H1 (cell line): ENCODE results near the gene SENP1. TPM values are rescaled to one million over a fixed set of nuclear protein-coding genes. Genes with fewer than 3 reads are reported as not detected.

Source experiments
- CTCF ChIA-PET: fragments of 300-600 bp; sonication (Branson Sonifier 250); formaldehyde crosslinking; loops from one replicate; lab custom pipeline; 2021; ENCODE audit not compliant: partially characterized antibody; lab: Charles Lee
- POLR2A ChIA-PET: fragments of 300-600 bp; sonication (Branson Sonifier 250); formaldehyde crosslinking; loops from one replicate; lab custom pipeline; 2021; ENCODE audit warnings: inconsistent platforms; ENCODE audit not compliant: partially characterized antibody; lab: Charles Lee
- DNase-seq, 2 experiments: peaks; one replicate each; pipeline versions ENCODE4 v3.0.0 to v3.0.0-alpha.2; 2010 to 2022; ENCODE audit warnings: low spot score in 2 of 2, low read depth in 1 of 2, mixed read lengths in 1 of 2
- FAIRE-seq: peaks from 2 replicates; lab custom pipeline; 2011; peaks lifted over from hg19 to GRCh38; lab: Jason Lieb, UNC
- H2AFZ ChIP-seq: 2 replicates; pipeline ENCODE4 v1.8.1; 2012; ENCODE audit warnings: low read length, inconsistent platforms
- H2AK5ac ChIP-seq: 2 replicates; pipeline ENCODE4 v1.6.1; 2013; ENCODE audit warnings: low read depth, low read length
- H2BK120ac ChIP-seq: replicated peaks from 2 replicates; pipeline ENCODE3; 2013; ENCODE audit warnings: low read depth, low read length, inconsistent platforms
- H2BK12ac ChIP-seq: 2 replicates; pipeline ENCODE4 v1.6.1; 2013; ENCODE audit warnings: low read depth, low read length
- H2BK15ac ChIP-seq: 2 replicates; pipeline ENCODE4 v1.6.1; 2013; ENCODE audit warnings: low read length
- H2BK20ac ChIP-seq: 2 replicates; pipeline ENCODE4 v1.6.1; 2013; ENCODE audit warnings: low read length
- H2BK5ac ChIP-seq: 2 replicates; pipeline ENCODE4 v1.6.1; 2013; ENCODE audit warnings: low read depth, low read length
- H3K14ac ChIP-seq: 2 replicates; pipeline ENCODE4 v1.6.1; 2013; ENCODE audit warnings: inconsistent platforms; ENCODE audit not compliant: insufficient read length
- H3K18ac ChIP-seq: 2 replicates; pipeline ENCODE4 v1.6.1; 2013; ENCODE audit warnings: low read length; ENCODE audit errors: extremely low read depth
- H3K23ac ChIP-seq: 2 replicates; pipeline ENCODE4 v1.6.1; 2013; ENCODE audit warnings: inconsistent platforms; ENCODE audit not compliant: insufficient read length
- H3K23me2 ChIP-seq: 2 replicates; pipeline ENCODE4 v1.6.1; 2013; ENCODE audit warnings: low read depth, low read length
- H3K27ac ChIP-seq: 2 replicates; pipeline ENCODE4 v1.6.1; 2011; ENCODE audit warnings: low read depth, low read length, inconsistent platforms
- H3K27me3 ChIP-seq, 4 experiments: replicated peaks in 1 of 4; 1 replicate in 1 of 4; 2 replicates in 3 of 4; pipeline versions ENCODE4 v1.6.1 to v1.8.1; 2011 to 2013; ENCODE audit warnings: low read length in 3 of 4, mild to moderate bottlenecking in 3 of 4, inconsistent platforms in 2 of 4, mixed read lengths in 2 of 4, moderate library complexity in 1 of 4; ENCODE audit not compliant: control insufficient read depth in 3 of 4, insufficient read depth in 3 of 4; ENCODE audit errors: extremely low read depth in 1 of 4
- H3K36me3 ChIP-seq, 4 experiments: 2 replicates each; pipeline versions ENCODE4 v1.6.1 to v1.8.1; 2011 to 2013; ENCODE audit warnings: mild to moderate bottlenecking in 4 of 4, low read length in 3 of 4, moderate library complexity in 2 of 4, control low read depth in 1 of 4, inconsistent platforms in 1 of 4; ENCODE audit not compliant: insufficient read depth in 4 of 4, control insufficient read depth in 2 of 4
- H3K4ac ChIP-seq: replicated peaks from 2 replicates; pipeline ENCODE3; 2013; ENCODE audit warnings: low read length, low read depth, mixed read lengths, inconsistent platforms; ENCODE audit not compliant: insufficient read length
- H3K4me1 ChIP-seq, 4 experiments: replicated peaks in 1 of 4; 1 replicate in 1 of 4; 2 replicates in 3 of 4; pipeline versions ENCODE4 v1.6.1 to v1.8.1; 2011 to 2013; ENCODE audit warnings: low read length in 3 of 4, inconsistent platforms in 2 of 4, mixed read lengths in 1 of 4; ENCODE audit not compliant: insufficient read depth in 4 of 4, control insufficient read depth in 3 of 4
- H3K4me2 ChIP-seq, 2 experiments: 2 replicates each; pipeline versions ENCODE4 v1.6.1 to v1.8.1; 2011 to 2013; ENCODE audit warnings: low read depth in 2 of 2, low read length in 2 of 2, control low read depth in 1 of 2, inconsistent platforms in 1 of 2, mild to moderate bottlenecking in 1 of 2; ENCODE audit not compliant: insufficient read depth in 1 of 2
- H3K4me3 ChIP-seq, 4 experiments: fragments of 200-600, 300-600 bp in 1 of 4; sonication (generic), shearing (Covaris generic), sonication (Bioruptor Twin) in 1 of 4; 2 replicates each; pipeline versions ENCODE4 v1.5.1 to v1.8.1; 2011 to 2016; ENCODE audit warnings: low read length in 4 of 4, low read depth in 3 of 4, control low read depth in 2 of 4, inconsistent platforms in 2 of 4, mild to moderate bottlenecking in 2 of 4, mixed read lengths in 1 of 4, moderate library complexity in 1 of 4; ENCODE audit not compliant: insufficient read depth in 2 of 4; ENCODE audit errors: extremely low read depth in 1 of 4
- H3K56ac ChIP-seq: replicated peaks from 2 replicates; pipeline ENCODE3; 2013; ENCODE audit warnings: low read depth, mild to moderate bottlenecking, mixed read lengths, low read length, inconsistent platforms; ENCODE audit not compliant: insufficient read length
- H3K79me1 ChIP-seq: 2 replicates; pipeline ENCODE4 v1.6.1; 2013; ENCODE audit warnings: low read depth, low read length, control low read depth
- H3K79me2 ChIP-seq, 2 experiments: 2 replicates each; pipeline versions ENCODE4 v1.6.1 to v1.8.1; 2012 to 2013; ENCODE audit warnings: low read length in 2 of 2, mild to moderate bottlenecking in 2 of 2, inconsistent platforms in 1 of 2; ENCODE audit not compliant: insufficient read depth in 2 of 2, control insufficient read depth in 1 of 2
- H3K9ac ChIP-seq, 4 experiments: replicated peaks in 1 of 4; 1 replicate in 1 of 4; 2 replicates in 3 of 4; pipeline versions ENCODE4 v1.6.1 to v1.8.1; 2011 to 2013; ENCODE audit warnings: low read depth in 3 of 4, low read length in 3 of 4, control low read depth in 2 of 4, mild to moderate bottlenecking in 2 of 4, moderate library complexity in 2 of 4, inconsistent platforms in 1 of 4; ENCODE audit errors: extremely low read depth in 1 of 4
- H3K9me3 ChIP-seq, 2 experiments: 2 replicates each; pipeline versions ENCODE4 v1.6.1 to v1.8.1; 2012 to 2013; ENCODE audit warnings: mild to moderate bottlenecking in 2 of 2, moderate library complexity in 2 of 2, control low read depth in 1 of 2, inconsistent platforms in 1 of 2, low read depth in 1 of 2, low read length in 1 of 2, mixed read lengths in 1 of 2; ENCODE audit not compliant: insufficient read depth in 2 of 2
- H4K20me1 ChIP-seq, 2 experiments: replicated peaks in 1 of 2; 2 replicates each; pipeline versions ENCODE3 to v1.8.1; 2011 to 2013; ENCODE audit warnings: inconsistent platforms in 2 of 2, low read length in 2 of 2, mild to moderate bottlenecking in 1 of 2; ENCODE audit not compliant: insufficient read depth in 2 of 2, control insufficient read depth in 1 of 2
- H4K5ac ChIP-seq: 2 replicates; pipeline ENCODE4 v1.6.1; 2013; ENCODE audit warnings: low read length, low read depth, mixed read lengths, inconsistent platforms; ENCODE audit not compliant: insufficient read length
- H4K8ac ChIP-seq: 2 replicates; pipeline ENCODE4 v1.8.0; 2013; ENCODE audit warnings: mild to moderate bottlenecking, moderate library complexity, low read length, inconsistent platforms; ENCODE audit not compliant: insufficient read depth; ENCODE audit errors: extremely low read depth
- H4K91ac ChIP-seq: replicated peaks from 2 replicates; pipeline ENCODE3; 2013; ENCODE audit warnings: low read length, mixed read lengths, inconsistent platforms; ENCODE audit not compliant: insufficient read length
- CHD1 ChIP-seq: IDR thresholded peaks from 2 replicates; pipeline ENCODE4 v1.6.1; 2012; ENCODE audit warnings: low read depth, low read length, improper control_type of control experiment
- FOSL1 ChIP-seq: IDR thresholded peaks from 2 replicates; pipeline ENCODE4 v1.6.1; 2011; ENCODE audit warnings: mild to moderate bottlenecking, low read depth, low read length, moderate library complexity; ENCODE audit not compliant: insufficient read depth
- POLR2AphosphoS5 ChIP-seq: IDR thresholded peaks from 2 replicates; pipeline ENCODE4 v1.6.1; 2011; ENCODE audit warnings: low read depth, low read length
- RBBP5 ChIP-seq: IDR thresholded peaks from 2 replicates; pipeline ENCODE4 v1.7.1; 2012; ENCODE audit warnings: low read depth, mild to moderate bottlenecking, inconsistent platforms, low read length, moderate library complexity, borderline replicate concordance
- WGBS, 2 experiments: shearing (Covaris generic) in 1 of 2; methylation state at CpG; one replicate each; pipeline versions ENCODE4 v1.1.6 to v1.1.7; 2013 to 2015; ENCODE audit warnings: low lambda C conversion rate in 2 of 2, mixed read lengths in 2 of 2, inconsistent platforms in 1 of 2, low coverage in 1 of 2, missing lambda C conversion rate in 1 of 2; ENCODE audit not compliant: insufficient replicate concordance in 2 of 2, insufficient coverage in 1 of 2, insufficient read length in 1 of 2; ENCODE audit errors: extremely low coverage in 1 of 2, missing lambda C conversion rate in 1 of 2; 5-methylcytosine and 5-hydroxymethylcytosine counted together
- polyA plus RNA-seq, 7 experiments: library from polyadenylated mRNA; depleted of rRNA in 3 of 7; stranded (reverse) in 5 of 7; unstranded in 2 of 7; fragments of >200 nt in 5 of 7; fragments of 200-250 nt in 2 of 7; gene quantifications; 1 replicate in 5 of 7; 2 replicates in 1 of 7; 4 replicates in 1 of 7; pipeline versions ENCODE4 v1.2.1 to v1.2.3, GENCODE V29; 2011 to 2013; ENCODE audit warnings: missing spikeins in 2 of 7, mixed read lengths in 2 of 7
- total RNA-seq: library from RNA; stranded (reverse); fragmentation: NEBNext Ultra II Directional; extraction: Animal tissue kit (Norgen Biotek cat#: 25700); gene quantifications from 2 replicates; pipeline ENCODE4 v1.2.1, GENCODE V29; 2021
- TF ChIP-seq, protein P1 (sequence below): IDR thresholded peaks from 2 replicates; pipeline ENCODE4 v1.6.1; 2012; ENCODE audit warnings: inconsistent platforms

Gene SENP1
- total and polyA plus RNA-seq, 2 of the 8 experiments (the other 6 are each of a cell fraction or from before 2014, with no cell fraction given) = 14.2 to 31.5 TPM

DNA sequence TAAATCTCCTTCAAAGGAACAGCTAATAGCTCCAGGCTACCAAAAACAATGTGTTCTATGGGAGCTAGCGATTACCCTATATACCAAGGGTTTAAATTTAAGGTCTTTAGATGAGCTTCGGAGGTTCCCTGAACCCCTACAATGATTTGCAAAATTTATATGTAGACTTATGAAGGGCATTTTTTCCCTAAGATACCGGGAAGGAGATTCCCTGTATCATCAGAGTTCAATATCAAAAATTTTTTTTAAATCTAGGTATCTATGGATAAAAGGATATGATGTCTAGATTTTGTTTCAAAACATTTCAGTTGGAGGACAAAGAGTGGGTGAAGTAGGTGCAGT lies 83.7 kb downstream of the SENP1 start:
- H2BK120ac ChIP-seq = no peak overlapping the region
- no peak overlapping the region for H3K4ac ChIP-seq
- H3K79me2 ChIP-seq = no peaks in the 10 kb centered on the region
- H2BK12ac ChIP-seq = no peak overlapping the region
- peaks cover 85 to 97% (median 97%) of the 10 kb centered on the region in 4 experiments for H3K27me3 ChIP-seq
- no peak overlapping the region for H4K5ac ChIP-seq
- peaks cover 6 to 9% (median 7%) of the 10 kb centered on the region in 4 experiments for H3K4me1 ChIP-seq
- 40% methylated on average over 3 of the region's 3 CpGs; no CpG with 5 or more reads in 1 of the 2 experiments for WGBS, 2 experiments
- H3K27ac ChIP-seq = no peak overlapping the region
- no peak overlapping the region for H3K9ac ChIP-seq
- H2AFZ ChIP-seq = no peak overlapping the region
- FAIRE-seq = no peak
- no peak overlapping the region for H3K18ac ChIP-seq
- no peaks in the 10 kb centered on the region for H3K23me2 ChIP-seq
- peaks cover 11 to 14% of the 10 kb centered on the region in 2 experiments for H4K20me1 ChIP-seq
- no peak overlapping the region for H4K8ac ChIP-seq
- no peak overlapping the region for H3K23ac ChIP-seq
- H4K91ac ChIP-seq = no peak overlapping the region
- H2AK5ac ChIP-seq = no peak overlapping the region
- CTCF ChIA-PET = interaction anchor here (0.6 to 3.0 kb wide), 10 partner anchors 9 to 175 kb away, joined by 3 to 13 read pairs (median 5); no protein-coding TSS in a partner anchor
- no peaks in the 10 kb centered on the region for H3K36me3 ChIP-seq
- H3K56ac ChIP-seq = no peak overlapping the region
- no peak overlapping the region for H3K4me3 ChIP-seq
- H3K9me3 ChIP-seq = no peaks in the 10 kb centered on the region
- H3K14ac ChIP-seq = no peak overlapping the region
- POLR2A ChIA-PET = interaction anchor here (0.6 to 1.9 kb wide), 8 partner anchors 8 to 33 kb away, joined by 3 to 7 read pairs (median 3); no protein-coding TSS in a partner anchor
- no peak overlapping the region for H2BK20ac ChIP-seq
- no peak overlapping the region for H3K4me2 ChIP-seq
- no peak for DNase-seq
- H2BK5ac ChIP-seq = no peak overlapping the region
- no peak overlapping the region for H2BK15ac ChIP-seq
- H3K79me1 ChIP-seq = no peaks in the 10 kb centered on the region
- TF ChIP-seq POLR2AphosphoS5 = no peak
- no peak for TF ChIP-seq FOSL1
- TF ChIP-seq, protein P1, sequence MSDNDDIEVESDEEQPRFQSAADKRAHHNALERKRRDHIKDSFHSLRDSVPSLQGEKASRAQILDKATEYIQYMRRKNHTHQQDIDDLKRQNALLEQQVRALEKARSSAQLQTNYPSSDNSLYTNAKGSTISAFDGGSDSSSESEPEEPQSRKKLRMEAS = no peak
- TF ChIP-seq CHD1 = no peak
- no peak for TF ChIP-seq RBBP5
